ENCODE results near the gene CFAP99.
A peak's percentile ranks its signal among the peaks of the same experiment; 100 is the strongest.

Gene CFAP99

GRCh38 chr4:2393353-2394270, 25.1 kb upstream of the CFAP99 start:
- no peak for DNase-seq

GRCh38 chr4:2394528-2394927, 24.2 kb upstream of the CFAP99 start:
- DNase-seq, result no peak

- DNase-seq, result no peak
Measured at GRCh38 chr4:2395038-2395437, 23.7 kb upstream of the CFAP99 start.

DNA sequence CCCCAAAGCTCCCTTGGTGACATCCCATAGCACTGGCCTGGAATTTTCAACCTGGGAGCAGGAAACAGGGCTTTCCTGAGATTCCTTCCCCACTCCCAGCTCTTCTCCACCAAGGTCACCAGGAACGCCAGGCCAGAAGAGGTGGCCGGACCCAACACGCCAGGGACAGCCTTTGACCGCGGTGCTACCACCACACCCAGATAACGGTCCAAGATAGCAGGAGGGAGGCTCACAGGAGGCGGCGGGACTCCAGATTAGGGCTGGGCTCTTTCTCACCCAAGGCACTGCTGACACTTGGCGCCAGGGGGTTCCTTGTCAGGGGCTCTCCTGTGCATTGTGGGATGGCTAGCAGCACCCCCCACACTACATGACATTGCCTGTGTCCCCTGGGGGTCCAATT, 23.2 kb upstream of the CFAP99 start:
- DNase-seq, result no peak

DNA sequence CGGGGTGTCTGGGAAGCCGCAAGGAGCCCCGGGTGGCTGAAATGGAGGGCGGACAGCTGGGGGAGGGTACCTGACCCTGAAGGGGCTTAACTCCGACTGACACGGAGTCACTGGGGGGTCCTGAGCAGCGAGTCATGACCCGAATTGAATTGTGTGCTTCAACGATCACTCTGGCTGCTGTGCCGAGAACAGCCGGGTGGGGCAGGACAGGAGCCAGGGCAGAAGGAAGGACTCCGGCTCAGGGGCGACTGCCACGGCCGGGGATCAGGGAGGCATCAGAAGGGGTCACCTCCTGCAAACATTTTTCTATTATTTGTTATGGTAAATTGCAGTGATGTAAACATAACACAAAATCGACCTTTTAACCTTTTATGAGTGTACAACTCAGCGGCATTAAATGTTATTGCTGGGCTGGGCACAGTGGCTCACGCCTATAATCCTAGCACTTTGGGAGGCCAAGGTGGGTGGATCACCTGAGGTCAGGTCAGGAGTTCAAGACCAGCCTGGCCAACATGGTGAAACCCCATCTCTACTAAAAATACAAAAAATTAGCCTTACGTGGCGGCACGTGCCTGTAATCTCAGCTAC, 21.9 kb upstream of the CFAP99 start:
- no peak for DNase-seq

DNA sequence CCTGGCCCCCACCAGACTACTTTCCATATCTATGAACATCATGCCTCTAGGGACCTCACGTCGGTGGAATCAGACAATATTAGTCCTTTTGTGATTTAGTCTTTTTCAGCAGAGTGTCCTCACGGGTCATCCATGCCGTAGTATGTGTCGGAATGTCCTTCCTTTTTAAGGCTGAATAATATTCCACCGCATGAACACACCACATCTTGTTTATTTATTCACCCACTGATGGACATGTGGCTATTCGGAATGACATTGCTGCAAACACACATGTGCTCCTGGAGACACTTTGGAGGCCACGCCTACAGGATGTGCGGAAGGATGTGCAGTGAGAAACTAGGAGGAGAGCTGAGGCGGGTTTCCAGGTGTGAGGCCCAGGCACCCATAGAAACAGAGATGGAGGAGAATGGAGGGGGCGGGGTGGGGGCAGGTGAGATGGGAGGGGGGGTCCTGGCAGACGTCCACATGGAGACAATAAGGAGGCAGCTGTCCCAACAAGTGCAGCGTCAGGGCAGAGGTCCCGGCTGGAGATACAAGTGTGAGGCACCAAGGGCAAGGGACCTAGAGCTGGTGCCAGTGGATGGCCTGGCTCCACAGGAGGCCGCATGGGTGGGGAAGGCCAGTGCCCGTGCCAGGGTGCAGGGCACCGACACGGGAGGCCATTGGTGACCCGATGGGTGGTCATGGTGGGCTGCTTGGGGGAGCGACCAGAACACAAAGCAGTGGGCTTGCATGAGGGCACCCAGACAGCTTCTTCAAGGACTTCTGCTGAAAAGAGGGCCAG, 21.0 kb upstream of the CFAP99 start:
- DNase-seq, result no peak

DNA sequence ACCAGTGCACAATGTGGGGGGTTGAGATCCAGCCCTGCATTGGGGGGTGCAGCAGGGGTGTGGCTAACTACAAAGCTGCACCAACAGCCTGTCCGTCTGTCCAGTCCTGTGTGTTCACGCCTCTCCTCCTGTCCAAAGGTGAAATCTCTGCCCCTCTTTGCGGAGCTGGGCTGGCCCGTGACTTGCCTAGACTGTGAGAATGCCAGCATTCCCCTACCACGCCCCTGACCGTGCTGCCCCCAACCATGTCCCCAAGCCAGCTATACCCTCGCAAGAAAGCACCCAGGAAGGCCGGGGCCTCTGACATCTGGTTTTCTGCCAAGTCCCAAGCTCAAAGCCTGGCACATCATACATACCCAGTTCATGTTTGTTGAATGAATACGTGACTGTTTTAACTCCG, 19.5 kb upstream of the CFAP99 start:
- no peak for DNase-seq

DNA sequence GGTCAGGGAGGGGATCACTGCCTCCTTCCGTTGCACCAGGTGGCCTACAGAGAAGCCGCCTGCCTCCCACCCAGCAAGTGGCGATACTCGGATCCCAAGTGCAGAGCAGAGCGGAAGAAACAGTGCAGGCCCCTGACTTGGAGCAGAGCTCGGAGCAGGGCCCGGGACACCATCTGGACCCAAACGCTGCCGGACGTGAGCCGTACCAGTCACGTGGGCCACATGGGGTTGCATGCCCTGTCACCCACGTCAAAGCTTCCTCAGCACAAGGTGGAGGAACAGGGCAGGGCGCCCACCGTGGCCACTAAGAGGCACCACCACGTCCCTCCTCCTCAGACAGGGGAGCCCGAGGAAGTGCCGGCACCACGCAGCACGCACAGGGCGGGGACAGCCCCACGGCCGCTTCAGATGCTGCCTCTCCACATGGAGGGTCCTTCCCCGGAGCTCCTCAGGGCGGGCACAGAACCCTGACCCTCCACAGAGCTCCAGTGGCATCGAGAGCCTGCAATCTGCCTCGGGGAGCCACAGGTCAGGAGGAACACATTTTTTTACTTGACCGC, 19.0 kb upstream of the CFAP99 start:
- no peak for DNase-seq

DNA sequence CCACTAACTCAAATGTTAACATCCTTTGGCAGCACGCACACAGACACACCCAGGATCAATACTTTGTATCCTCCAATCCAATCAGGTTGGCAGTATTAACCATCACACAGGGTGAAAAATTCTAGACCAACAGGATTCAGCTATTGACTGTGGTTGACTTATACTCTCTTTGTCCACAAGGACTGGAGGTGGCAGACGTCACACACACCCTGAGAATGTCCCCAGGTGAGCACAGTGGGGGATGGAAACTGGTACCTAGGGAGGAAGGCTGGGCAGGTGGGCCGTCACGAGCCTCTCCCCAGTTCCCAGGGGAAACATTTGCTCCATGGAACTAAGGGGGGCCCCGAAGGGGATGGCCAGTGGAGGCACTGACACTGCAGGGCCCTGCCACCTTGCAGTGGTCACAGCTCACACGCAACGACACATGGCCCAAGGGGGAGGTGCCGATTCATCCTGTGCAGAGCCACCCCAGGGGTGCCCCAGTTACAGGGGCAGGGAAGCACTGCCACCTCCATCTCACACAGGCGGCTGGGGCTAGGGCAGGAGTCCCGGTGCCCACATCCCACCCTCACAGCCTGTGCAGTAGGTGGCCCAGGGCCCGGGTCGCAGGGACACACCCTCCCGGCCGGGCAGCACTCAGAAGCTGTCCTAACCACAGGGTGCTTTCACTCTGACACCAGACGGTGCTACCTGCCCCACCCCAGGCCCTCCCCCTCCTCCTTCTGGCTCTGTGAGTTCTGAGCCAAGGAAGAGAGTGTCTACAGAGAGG, 17.7 kb upstream of the CFAP99 start:
- DNase-seq, result peak; percentile 49

DNA sequence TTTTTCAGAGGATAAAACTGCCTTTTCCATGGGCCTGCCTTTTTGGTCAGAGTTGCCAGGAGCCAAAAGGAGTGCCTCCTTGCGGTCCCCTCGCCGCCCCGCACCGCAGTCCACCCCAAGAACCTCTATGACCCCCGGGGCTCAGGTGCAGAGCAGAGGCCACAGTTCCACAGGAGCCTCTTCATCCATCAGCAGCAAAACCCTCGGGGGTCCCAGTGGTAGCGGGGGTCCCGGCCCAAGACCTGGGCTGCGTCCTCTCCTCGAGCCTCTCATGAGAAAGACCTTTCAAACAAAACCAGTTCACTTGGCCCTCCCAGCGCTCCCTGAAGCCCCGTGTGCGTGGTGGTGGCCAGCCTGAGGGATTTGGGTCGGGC, 17.2 kb upstream of the CFAP99 start:
- no peak for DNase-seq

GRCh38 chr4:2402048-2402842, 16.5 kb upstream of the CFAP99 start:
- peak; percentile 39 for DNase-seq

DNA sequence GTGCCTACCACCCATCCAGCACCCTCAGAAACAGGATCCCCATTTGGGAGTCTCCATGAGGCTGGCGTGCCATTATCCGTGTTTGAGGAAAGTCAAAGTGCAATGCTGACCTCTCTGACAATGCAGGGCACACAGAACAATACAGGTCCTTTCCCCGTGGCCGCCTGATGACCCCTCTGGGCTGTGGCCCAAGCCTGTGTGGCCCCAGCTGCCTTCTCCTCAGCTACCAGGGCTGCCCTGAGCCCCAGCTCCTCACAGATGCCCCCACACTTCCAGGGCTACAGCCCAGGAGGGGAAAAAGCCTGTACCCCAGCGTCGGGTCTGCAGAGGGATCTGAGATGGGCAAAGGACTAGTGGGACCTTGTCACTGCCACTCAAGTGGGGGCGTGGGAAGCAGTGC, 15.8 kb upstream of the CFAP99 start:
- DNase-seq, result no peak

GRCh38 chr4:2406406-2406805, 12.3 kb upstream of the CFAP99 start:
- no peak for DNase-seq

GRCh38 chr4:2406920-2407319, 11.8 kb upstream of the CFAP99 start:
- DNase-seq, result no peak

DNA sequence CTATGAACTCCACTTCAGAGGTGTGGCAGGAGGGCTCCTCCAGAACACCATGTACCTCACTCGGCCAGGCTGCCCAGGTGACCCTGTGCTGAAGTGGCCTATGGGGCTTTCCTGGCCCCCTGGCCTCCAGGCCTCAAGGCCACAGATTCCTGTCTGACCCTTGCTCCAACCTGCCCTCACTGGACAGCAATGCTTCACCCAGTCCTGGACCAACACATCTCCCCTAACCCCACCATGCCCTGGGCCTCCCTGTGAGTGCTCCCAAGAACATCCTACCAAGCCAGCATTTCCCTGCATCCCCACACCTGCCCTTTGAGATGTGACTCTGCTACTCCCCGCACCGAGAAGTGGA, 10.8 kb upstream of the CFAP99 start:
- DNase-seq, result no peak

DNA sequence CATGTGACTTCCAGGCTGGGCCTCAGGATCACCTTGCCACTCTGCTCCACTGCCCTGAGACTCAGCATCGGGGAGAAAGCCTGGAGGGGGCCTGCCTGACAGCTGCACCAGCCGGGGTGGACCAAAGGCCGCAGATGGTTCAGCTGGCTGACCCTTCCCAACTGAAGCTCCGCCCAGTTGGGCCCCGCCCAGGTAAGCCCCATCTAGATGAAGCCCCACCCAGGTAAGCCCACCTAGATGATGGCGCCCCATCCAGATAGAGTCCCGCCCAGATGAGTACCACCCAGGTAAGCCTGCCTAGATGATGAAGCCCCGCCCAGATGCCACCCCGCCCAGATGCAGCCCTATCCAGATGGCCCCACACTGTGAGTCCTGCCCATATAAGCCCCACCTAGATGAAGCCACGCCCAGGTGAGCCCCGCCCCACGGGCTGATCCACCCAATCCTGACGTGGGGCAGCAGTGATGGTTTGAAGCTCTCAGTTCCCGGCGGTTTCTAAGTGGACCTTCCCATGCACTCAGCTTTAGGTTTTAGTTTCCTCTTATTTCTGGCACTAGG, 10.3 kb upstream of the CFAP99 start:
- peak; percentile 38 for DNase-seq

GRCh38 chr4:2408976-2409375, 9.8 kb upstream of the CFAP99 start:
- no peak for DNase-seq

GRCh38 chr4:2409381-2409783, 9.4 kb upstream of the CFAP99 start:
- DNase-seq, result no peak

DNA sequence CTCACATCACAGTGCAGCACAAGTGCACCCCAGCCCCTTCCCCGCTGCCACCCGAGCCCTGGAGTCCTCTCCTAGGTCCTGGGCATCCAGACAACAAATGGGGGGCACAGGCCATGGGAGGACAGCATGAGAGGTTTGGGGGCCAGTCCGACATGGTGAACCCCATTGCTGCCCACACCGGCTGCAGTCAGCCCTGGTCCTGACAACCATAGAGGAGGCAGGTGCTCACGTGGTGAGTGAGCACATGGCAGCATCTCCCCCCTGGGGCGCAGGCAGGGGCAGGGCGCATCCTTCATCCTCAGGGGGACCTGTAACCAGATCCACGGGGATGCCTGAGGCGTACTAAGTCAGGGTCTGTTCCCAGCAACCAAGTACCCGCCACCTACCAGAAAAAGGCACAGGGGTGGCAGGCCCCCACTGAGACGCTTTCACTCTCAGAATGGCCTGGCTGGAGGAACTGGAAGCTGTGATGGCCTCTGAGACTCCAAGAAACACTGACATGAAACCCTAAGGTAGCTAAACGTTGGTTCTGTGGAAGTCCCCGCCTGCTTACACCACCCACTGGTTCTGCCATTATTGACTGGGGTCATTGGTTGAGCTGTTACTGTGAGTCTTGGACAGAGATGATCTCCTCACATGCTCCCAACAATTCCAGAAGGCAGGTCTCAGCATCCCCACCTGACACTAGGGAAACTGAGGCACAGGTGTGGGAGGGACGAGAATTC, 6.8 kb upstream of the CFAP99 start:
- peak; percentile 49 for DNase-seq

GRCh38 chr4:2412534-2412884, 6.2 kb upstream of the CFAP99 start:
- DNase-seq, result peak; percentile 90

Measured in activated CD4-positive, alpha-beta T cell treated with anti-CD3 and anti-CD28 coated beads, Interleukin-10, Interleukin-2, amounts not matched to agents 100 ng/mL and 50 ng/mL, durations not matched to agents 16 hours and 8 hours (primary cell).